ENCODE data around the gene OR8B3. TPM values are rescaled to one million over a fixed set of nuclear protein-coding genes. Genes with fewer than 3 reads are reported as not detected.

The OR8B3 gene, protein sequence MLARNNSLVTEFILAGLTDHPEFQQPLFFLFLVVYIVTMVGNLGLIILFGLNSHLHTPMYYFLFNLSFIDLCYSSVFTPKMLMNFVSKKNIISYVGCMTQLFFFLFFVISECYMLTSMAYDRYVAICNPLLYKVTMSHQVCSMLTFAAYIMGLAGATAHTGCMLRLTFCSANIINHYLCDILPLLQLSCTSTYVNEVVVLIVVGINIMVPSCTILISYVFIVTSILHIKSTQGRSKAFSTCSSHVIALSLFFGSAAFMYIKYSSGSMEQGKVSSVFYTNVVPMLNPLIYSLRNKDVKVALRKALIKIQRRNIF
- polyA plus RNA-seq (2012; rRNA removed), result not detected in 2 replicates
- not detected in 2 replicates for polyA plus RNA-seq (2012; cell fraction: cytosol; rRNA removed)
- polyA plus RNA-seq (2012; cell fraction: nucleus; rRNA removed), result not detected in 2 replicates

DNA sequence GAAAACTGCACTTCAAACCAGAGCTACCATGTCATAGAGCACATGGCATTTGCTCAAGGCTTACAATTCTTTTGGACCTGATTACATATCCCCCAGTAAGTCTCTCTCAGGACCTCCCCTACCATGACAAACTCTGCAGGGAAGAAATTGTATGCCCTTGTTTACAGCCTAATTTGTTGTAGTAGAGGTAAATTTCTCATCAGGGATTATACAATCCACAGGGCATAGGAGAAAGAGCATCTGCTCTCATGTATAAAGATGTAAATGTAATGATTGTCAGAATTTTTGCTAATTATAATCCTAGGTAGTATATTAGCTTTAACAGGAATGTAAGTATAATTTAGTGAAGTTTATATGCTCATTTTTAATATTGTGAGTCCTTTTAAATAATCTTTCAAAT lies at the start of gene OR8B3:
Gene OR8B3 (minus strand): TSS at position 101 of the 400 bp plus-strand sequence. CDS start 1,673 bp downstream, outside the sequence.
- Histone ChIP-seq H3K36me3 (replicated peaks in 1 of 2; ENCODE audit: control insufficient read depth in 1 of 2, insufficient read depth in 2 of 2, low read length in 1 of 2) (no peaks in the 10 kb centered on the region), H4K20me1 (ENCODE audit: insufficient read depth) (no peaks in the 10 kb centered on the region), H2AFZ (ENCODE audit: low read depth) (no peak within 1 kb of the TSS), H3F3A (replicated peaks; ENCODE audit: insufficient read depth) (no peaks in the 10 kb centered on the region), H3K27me3 (ENCODE audit: insufficient read depth) (no peaks in the 10 kb centered on the region), H3K9ac (no peak within 1 kb of the TSS), H3K9me3 (no peaks in the 10 kb centered on the region), H3K4me3 (ENCODE audit: low read depth in 2 of 2, low read length in 1 of 2) (no peak within 1 kb of the TSS), H3K4me2 (no peak within 1 kb of the TSS), H3K9me2 (no peaks in the 10 kb centered on the region), H3K4me1 (ENCODE audit: control insufficient read depth in 1 of 2, insufficient read depth in 2 of 2, low read depth in 1 of 2, low read length in 1 of 2) (no peaks in the 10 kb centered on the region), H3K27ac (ENCODE audit: low read depth in 2 of 2, low read length in 1 of 2) (no peak within 1 kb of the TSS), H3K79me2 (ENCODE audit: insufficient read depth) (no peaks in the 10 kb centered on the region)
- ChIA-PET CTCF (interaction anchor here (0.6 kb wide), 1 partner anchor 49 kb away, joined by 3 read pairs; no protein-coding TSS in a partner anchor), POLR2A (no interaction called here)
- TF ChIP-seq RXRA (IDR thresholded peaks at IDR 0.05; ENCODE audit: borderline replicate concordance, low read depth), result no peak
- TF ChIP-seq MXI1 (IDR thresholded peaks at IDR 0.05; ENCODE audit: low read depth, low read length), result no peak
- TF ChIP-seq, protein P1, sequence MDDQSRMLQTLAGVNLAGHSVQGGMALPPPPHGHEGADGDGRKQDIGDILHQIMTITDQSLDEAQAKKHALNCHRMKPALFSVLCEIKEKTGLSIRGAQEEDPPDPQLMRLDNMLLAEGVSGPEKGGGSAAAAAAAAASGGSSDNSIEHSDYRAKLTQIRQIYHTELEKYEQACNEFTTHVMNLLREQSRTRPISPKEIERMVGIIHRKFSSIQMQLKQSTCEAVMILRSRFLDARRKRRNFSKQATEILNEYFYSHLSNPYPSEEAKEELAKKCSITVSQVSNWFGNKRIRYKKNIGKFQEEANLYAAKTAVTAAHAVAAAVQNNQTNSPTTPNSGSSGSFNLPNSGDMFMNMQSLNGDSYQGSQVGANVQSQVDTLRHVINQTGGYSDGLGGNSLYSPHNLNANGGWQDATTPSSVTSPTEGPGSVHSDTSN (IDR thresholded peaks at IDR 0.05), result no peak
- TF ChIP-seq GABPA (IDR thresholded peaks at IDR 0.05; ENCODE audit: low read depth), result no peak
- TF ChIP-seq MEF2A (IDR thresholded peaks at IDR 0.05; ENCODE audit: borderline replicate concordance, low read depth), result no peak
- no peak for TF ChIP-seq FOXJ3 (CRISPR knock-in tag; IDR thresholded peaks at IDR 0.05)
- no peak for TF ChIP-seq SMC3 (IDR thresholded peaks at IDR 0.05; ENCODE audit: low read depth, low read length)
- no peak for TF ChIP-seq SIN3A (IDR thresholded peaks at IDR 0.05; ENCODE audit: borderline replicate concordance, low read depth, low read length)
- no peak for TF ChIP-seq GATA2 (CRISPR knock-in tag; IDR thresholded peaks at IDR 0.05)
- TF ChIP-seq EP300 (IDR thresholded peaks at IDR 0.05; ENCODE audit: borderline replicate concordance in 1 of 2, low read depth in 1 of 2, low read length in 1 of 2), result no peak
- TF ChIP-seq, protein P2, sequence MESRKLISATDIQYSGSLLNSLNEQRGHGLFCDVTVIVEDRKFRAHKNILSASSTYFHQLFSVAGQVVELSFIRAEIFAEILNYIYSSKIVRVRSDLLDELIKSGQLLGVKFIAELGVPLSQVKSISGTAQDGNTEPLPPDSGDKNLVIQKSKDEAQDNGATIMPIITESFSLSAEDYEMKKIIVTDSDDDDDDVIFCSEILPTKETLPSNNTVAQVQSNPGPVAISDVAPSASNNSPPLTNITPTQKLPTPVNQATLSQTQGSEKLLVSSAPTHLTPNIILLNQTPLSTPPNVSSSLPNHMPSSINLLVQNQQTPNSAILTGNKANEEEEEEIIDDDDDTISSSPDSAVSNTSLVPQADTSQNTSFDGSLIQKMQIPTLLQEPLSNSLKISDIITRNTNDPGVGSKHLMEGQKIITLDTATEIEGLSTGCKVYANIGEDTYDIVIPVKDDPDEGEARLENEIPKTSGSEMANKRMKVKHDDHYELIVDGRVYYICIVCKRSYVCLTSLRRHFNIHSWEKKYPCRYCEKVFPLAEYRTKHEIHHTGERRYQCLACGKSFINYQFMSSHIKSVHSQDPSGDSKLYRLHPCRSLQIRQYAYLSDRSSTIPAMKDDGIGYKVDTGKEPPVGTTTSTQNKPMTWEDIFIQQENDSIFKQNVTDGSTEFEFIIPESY (IDR thresholded peaks at IDR 0.05; ENCODE audit: borderline replicate concordance, low read depth), result no peak
- TF ChIP-seq ELF1 (IDR thresholded peaks at IDR 0.05), result no peak
- no peak for TF ChIP-seq EZH2phosphoT487 (IDR thresholded peaks at IDR 0.05; ENCODE audit: borderline replicate concordance, low read depth)
- TF ChIP-seq, protein P3, sequence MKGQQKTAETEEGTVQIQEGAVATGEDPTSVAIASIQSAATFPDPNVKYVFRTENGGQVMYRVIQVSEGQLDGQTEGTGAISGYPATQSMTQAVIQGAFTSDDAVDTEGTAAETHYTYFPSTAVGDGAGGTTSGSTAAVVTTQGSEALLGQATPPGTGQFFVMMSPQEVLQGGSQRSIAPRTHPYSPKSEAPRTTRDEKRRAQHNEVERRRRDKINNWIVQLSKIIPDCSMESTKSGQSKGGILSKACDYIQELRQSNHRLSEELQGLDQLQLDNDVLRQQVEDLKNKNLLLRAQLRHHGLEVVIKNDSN (IDR thresholded peaks at IDR 0.05; ENCODE audit: borderline replicate concordance, low read depth), result no peak
- no peak for TF ChIP-seq YY1 (IDR thresholded peaks at IDR 0.05; ENCODE audit: low read depth)
- TF ChIP-seq, protein P4, sequence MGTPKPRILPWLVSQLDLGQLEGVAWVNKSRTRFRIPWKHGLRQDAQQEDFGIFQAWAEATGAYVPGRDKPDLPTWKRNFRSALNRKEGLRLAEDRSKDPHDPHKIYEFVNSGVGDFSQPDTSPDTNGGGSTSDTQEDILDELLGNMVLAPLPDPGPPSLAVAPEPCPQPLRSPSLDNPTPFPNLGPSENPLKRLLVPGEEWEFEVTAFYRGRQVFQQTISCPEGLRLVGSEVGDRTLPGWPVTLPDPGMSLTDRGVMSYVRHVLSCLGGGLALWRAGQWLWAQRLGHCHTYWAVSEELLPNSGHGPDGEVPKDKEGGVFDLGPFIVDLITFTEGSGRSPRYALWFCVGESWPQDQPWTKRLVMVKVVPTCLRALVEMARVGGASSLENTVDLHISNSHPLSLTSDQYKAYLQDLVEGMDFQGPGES (IDR thresholded peaks at IDR 0.05; ENCODE audit: low read depth, low read length), result no peak
- no peak for TF ChIP-seq FOSL2 (IDR thresholded peaks at IDR 0.05; ENCODE audit: borderline replicate concordance, low read depth)
- TF ChIP-seq CHD2 (IDR thresholded peaks at IDR 0.05; ENCODE audit: low read length, partially characterized antibody), result no peak
- TF ChIP-seq RFX5 (IDR thresholded peaks at IDR 0.05; ENCODE audit: low read length), result no peak
- no peak for DNase-seq
